GM19463 (cell line): ENCODE data around the gene GEMIN2.
"Not testable (repeated sequence)": the region's sequence is repeated elsewhere in the genome, so short reads cannot be mapped to it uniquely, and the experiment has no call there.

ENCODE experiments used
- ATAC-seq: cut with Tn5 transposase; IDR thresholded peaks from one replicate; pipeline ENCODE4 v1.9.1; 2021; ENCODE audit warnings: mild to moderate bottlenecking, moderate library complexity; ENCODE audit not compliant: unreplicated experiment

Gene GEMIN2

GRCh38 chr14:39114073-39114838 is at the start of gene GEMIN2:
Gene GEMIN2, plus strand, starts transcription at chr14:39114323. Its CDS starts 16 bp downstream, at chr14:39114339.
- peak; percentile 95 for ATAC-seq

- ATAC-seq = not testable (repeated sequence)
These were observed 44.8 kb upstream of the GEMIN2 start for GRCh38 chr14:39069169-39069805.

- no peak for ATAC-seq
These were observed 44.2 kb upstream of the GEMIN2 start for GRCh38 chr14:39069923-39070322.

GRCh38 chr14:39071096-39071495 is 43.0 kb upstream of the GEMIN2 start:
- no peak for ATAC-seq

GRCh38 chr14:39080886-39081285 is 33.2 kb upstream of the GEMIN2 start:
- ATAC-seq = no peak

GRCh38 chr14:39083127-39083526 is 31.0 kb upstream of the GEMIN2 start:
- no peak for ATAC-seq

- ATAC-seq = no peak
These were observed 28.2 kb upstream of the GEMIN2 start for GRCh38 chr14:39085933-39086332.

GRCh38 chr14:39087493-39087892 is 26.6 kb upstream of the GEMIN2 start:
- no peak for ATAC-seq

GRCh38 chr14:39090548-39091111 is 23.5 kb upstream of the GEMIN2 start:
- ATAC-seq = no peak

GRCh38 chr14:39091716-39092115 is 22.4 kb upstream of the GEMIN2 start:
- no peak for ATAC-seq

- no peak for ATAC-seq
These were observed 19.6 kb upstream of the GEMIN2 start for GRCh38 chr14:39094515-39094914.

- no peak for ATAC-seq
These were observed 17.0 kb upstream of the GEMIN2 start for GRCh38 chr14:39097159-39097558.

- not testable (repeated sequence) for ATAC-seq
These were observed 14.9 kb upstream of the GEMIN2 start for GRCh38 chr14:39099215-39099614.

- ATAC-seq = no peak
These were observed 14.4 kb upstream of the GEMIN2 start for GRCh38 chr14:39099748-39100147.

- ATAC-seq = peak; percentile 1
These were observed 11.7 kb upstream of the GEMIN2 start for GRCh38 chr14:39102265-39102968.

- ATAC-seq = peak; percentile 97
These were observed 10.9 kb upstream of the GEMIN2 start, which contains the start of gene SEC23A for GRCh38 chr14:39102969-39103957. Gene SEC23A, minus strand, starts transcription at chr14:39103235. Its CDS starts 7,117 bp downstream, at chr14:39096118.

GRCh38 chr14:39104078-39104801 is 9.9 kb upstream of the GEMIN2 start:
- not testable (repeated sequence) for ATAC-seq

GRCh38 chr14:39107591-39107996 is 6.5 kb upstream of the GEMIN2 start:
- no peak for ATAC-seq

GRCh38 chr14:39108791-39109190 is 5.3 kb upstream of the GEMIN2 start:
- no peak for ATAC-seq
